Jurkat, Clone E6-1 (cell line): ENCODE measurements around the gene C8A. TPM values are rescaled to one million over a fixed set of nuclear protein-coding genes. Genes with fewer than 3 reads are reported as not detected.

Experiments
- DNase-seq: peaks from one replicate; pipeline ENCODE4 v3.0.0-alpha.2; 2011; ENCODE audit warnings: low read depth, low spot score
- H3K4me3 ChIP-seq: 2 replicates; pipeline ENCODE4 v1.5.1; 2011; ENCODE audit warnings: mild to moderate bottlenecking, low read length, control low read depth, moderate library complexity
- polyA plus RNA-seq: library from polyadenylated mRNA; unstranded; fragments of >200 nt; gene quantifications from one replicate; pipeline ENCODE4 v1.2.1, GENCODE V29; 2012; ENCODE audit warnings: missing spikeins; ENCODE audit not compliant: insufficient read length, insufficient read depth

The C8A gene
- polyA plus RNA-seq, result not detected

DNA sequence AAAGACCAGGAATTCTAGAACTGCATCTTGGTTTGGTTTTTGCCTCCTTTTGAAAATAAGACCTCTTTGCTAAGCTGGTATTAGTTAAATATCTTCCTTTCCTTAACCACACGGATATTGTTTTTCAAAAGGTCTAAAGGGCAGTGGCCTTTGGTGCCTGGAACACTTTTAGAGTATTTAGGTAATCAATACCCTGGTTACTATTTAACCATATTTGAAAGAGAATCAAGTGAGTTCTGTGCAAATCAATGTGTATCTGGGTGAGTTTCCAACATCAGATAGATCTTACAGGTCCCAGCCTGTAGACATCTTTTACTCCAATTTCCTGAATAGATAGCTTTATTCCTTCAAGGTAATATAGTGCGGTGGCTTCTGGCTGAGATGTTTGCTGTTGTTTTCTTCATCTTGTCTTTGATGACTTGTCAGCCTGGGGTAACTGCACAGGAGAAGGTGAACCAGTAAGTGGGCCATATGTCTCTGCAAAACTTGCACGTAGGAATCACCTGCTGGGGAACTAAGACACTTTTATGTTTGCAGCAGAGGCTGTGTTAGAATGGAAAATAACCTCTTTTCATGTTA is at the start of gene C8A:
Gene C8A (plus strand): TSS at position 277 of the 579 bp plus-strand sequence. CDS start 105 bp downstream, at position 382.
- DNase-seq, result no peak
- H3K4me3 ChIP-seq, result no peak within 1 kb of the TSS

- DNase-seq, result no peak
- H3K4me3 ChIP-seq, result no peak overlapping the region
Observed at GRCh38 chr1:56806804-56807203, 47.8 kb upstream of the C8A start.

DNA sequence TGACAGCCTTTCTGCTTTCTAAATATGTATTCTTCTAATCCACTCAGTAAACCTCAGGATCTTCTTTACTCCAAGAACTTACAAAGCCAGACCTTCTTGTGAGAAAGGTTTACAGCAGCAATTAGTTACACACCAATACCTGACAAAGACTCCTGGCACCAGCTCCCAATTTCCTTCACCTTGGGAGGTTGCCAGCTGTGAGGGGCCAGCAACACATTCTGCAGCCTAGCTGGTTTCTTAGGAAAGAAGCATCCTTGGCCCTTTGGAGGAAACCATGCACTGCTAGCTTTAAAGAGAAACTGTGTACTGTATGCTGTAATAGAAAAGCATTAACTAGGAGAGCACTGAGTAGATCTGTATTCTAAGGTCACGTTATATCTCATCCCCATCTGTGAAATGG is 46.2 kb upstream of the C8A start:
- no peak overlapping the region for H3K4me3 ChIP-seq
- no peak for DNase-seq

- DNase-seq, result no peak
- H3K4me3 ChIP-seq, result no peak overlapping the region
Observed at GRCh38 chr1:56811331-56811730, 43.3 kb upstream of the C8A start.

DNA sequence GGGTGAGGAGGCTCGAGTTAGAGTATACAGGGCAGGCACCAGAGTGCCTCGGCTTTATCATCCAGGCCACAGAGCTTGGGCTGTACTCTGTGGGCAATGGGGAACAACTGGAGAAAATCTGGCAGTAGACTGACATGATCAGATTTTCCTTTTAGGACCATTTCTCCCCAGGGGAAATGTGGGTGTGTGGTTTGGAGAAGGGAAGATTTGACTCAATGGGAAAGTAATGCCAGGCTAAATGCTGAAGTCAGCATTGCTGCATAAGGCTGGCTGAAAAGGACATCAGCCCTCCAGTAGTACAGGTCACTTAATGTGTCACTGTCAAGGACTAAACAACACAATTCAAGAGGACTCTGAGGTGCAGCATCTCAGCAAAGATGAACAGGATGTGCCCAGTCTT is 40.4 kb upstream of the C8A start:
- H3K4me3 ChIP-seq, result no peak overlapping the region
- no peak for DNase-seq

DNA sequence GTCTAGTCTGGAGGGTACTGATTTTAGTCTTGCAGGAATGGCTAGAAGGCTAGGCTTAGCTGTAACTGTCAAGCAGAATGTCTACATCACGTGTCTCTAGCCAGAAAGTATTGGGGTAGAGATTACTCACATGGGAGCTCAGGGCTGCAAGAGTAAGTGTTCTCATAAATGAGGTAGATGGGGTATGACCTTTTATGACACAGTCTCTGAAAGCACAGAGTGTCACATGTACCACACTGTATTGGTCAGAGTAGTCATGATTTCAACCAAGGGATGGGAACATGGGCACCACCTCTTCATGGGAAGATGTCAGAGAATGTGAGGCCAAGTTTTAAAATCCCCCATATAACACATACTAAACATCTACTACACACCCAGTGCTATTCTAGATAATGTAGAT is 38.3 kb upstream of the C8A start:
- no peak overlapping the region for H3K4me3 ChIP-seq
- DNase-seq, result no peak

DNA sequence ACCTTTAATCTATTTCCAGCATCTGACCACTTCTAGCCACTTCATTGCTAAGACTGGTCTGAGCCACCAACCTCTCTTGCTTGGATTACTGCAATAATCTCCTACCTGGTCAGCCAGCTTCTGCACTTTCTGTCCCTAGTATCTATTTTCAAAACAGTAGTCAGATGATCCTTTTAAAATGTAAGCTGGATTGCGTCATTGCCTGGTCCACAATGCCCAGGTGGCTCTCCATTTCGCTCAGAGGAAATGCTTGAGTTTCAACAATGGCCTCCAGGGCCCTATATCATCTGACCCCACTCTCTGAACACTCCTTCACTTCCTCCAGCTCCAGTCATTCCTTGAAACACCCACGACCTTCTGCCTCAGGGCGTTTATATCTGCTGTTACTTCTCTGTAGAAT is 37.7 kb upstream of the C8A start:
- no peak overlapping the region for H3K4me3 ChIP-seq
- DNase-seq, result no peak

- no peak for DNase-seq
- no peak overlapping the region for H3K4me3 ChIP-seq
Observed at GRCh38 chr1:56817716-56818463, 36.7 kb upstream of the C8A start.

DNA sequence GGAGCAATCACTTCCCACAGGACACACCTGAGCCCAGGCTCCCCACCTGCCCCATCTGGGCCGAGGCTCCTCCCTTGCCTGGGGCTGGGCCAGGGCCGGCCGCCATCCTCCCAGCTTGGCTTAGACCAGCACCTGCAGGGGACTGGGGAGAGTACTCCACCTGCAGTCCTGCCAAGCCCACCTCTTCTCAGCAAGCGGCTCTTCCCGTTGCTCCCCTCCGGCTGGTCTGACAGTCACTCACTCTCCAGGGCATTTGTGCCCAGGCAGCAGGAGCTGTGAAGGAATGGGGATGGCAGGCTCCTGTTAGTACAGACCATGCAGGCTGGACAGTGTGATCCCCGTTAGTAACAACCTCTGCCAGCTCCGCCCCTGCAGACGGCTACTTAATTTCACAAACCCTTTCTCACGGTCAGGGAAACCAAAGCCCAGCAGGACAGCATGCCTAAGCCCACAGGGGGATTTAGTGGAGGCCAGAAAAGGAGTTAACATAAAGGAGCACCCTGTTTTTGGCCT is 35.2 kb upstream of the C8A start, which contains the start of gene FYB2:
Gene FYB2 (minus strand): TSS at position 18 of the 513 bp plus-strand sequence. CDS start 114 bp downstream, outside the sequence.
- DNase-seq, result no peak
- no peak within 1 kb of the TSS for H3K4me3 ChIP-seq

DNA sequence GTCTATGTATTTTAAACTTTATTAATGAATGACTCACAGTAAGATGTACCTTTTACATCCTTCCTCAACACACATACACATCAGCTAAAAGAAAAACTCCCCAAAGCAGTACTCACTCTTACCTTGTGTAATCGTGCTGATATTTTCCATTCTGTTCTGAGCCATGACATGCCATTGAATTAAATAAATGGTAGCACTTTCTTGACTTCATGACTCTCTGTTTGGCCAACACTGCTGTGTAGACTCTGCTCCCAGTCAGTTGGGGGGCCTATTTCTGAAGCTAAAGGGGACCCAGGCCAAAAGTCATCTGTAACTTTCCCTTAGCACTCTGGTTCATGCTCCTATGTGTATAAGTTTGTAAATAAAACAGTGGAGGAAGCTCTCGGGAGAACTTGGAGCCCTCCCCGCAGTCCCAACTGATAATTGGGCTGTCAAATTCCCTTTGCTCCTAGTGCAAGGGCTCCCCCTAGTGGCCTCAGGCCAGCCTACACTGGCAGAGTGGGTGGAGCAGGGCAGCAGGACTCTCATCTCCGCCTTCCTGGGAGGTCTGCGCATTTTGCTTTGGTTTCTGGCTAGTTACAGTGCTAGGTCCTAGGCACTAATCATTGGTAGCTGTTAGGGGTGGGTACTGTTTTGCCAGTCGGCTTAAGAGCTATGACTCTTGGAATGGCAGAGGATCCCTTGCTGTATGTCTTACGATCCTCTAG is 33.7 kb upstream of the C8A start:
- H3K4me3 ChIP-seq, result no peak overlapping the region
- DNase-seq, result peak; percentile 45

DNA sequence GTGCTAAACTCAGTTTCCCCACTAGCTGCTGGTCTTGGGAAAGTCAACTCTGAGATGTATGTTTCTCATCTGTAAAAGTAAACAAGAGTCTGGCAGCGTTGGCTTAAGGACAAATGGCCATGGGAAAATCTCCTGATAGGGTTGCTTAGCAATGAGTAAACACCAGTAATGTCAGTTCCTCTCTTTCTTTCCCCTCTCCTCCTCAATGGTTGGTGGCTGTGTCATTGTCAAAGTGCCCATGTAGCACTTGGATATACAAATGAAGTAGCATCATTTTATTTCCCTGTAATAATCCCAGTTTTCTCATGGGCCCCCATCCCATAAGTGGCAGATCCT is 33.2 kb upstream of the C8A start:
- H3K4me3 ChIP-seq, result no peak overlapping the region
- no peak for DNase-seq

DNA sequence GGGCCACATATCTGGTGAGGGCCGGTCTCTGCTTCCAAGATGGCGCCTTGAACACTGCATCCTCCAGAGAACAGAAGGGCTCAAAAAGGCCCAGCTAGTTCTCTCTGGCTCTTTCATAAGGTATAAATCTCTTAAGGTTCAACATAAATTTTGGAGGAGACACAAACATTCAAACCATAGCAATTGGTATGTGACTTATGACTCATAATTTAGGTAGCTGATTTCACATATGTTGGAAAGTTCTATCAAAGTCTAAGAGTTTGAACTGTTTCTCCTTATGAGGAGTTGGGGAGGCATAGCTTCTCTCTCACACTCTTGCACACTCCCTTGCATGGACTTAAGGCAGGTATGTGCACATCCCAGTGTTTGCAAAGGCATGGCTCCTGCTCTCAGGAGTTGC is 30.3 kb upstream of the C8A start:
- DNase-seq, result no peak
- no peak overlapping the region for H3K4me3 ChIP-seq

DNA sequence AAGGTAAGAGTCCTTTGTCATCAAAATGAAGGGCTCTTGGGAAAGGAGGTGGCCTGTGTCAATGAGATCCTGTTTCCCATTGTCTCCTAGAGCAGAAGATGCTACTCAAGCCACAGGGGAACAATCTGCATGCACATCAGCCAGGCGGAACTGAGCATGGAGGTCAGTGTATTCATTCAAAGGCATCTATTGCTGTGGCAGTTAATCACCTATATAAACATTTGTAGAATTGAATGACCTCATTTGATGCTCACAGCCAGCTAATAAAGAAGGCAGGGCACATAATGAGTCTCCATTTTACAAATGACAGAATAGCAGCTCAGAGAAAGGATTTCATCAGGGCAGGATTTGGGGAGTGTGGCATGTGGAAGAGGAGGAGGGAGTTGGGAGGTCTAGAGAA is 29.7 kb upstream of the C8A start:
- DNase-seq, result no peak
- H3K4me3 ChIP-seq, result no peak overlapping the region

- no peak overlapping the region for H3K4me3 ChIP-seq
- DNase-seq, result no peak
Observed at GRCh38 chr1:56825436-56825835, 29.2 kb upstream of the C8A start.

DNA sequence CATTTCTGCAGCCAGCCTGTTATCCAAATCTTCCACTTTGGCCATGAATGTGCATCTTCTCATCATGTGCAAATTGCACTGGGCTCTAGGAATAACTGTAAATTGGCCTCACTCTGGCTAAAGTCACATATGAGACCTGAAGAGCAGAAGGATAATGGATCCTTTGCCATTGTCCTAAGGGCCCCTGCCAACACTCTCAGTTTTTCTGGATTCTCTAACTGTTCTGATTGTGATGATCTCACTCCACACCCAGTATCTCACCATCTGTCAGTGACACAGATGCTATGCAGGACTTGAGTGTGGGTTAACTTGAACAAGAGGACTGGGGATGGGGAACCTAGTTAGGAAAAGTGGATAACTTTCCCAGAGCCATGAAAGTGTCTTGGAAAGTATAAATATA is 26.9 kb upstream of the C8A start:
- no peak for DNase-seq
- no peak overlapping the region for H3K4me3 ChIP-seq

DNA sequence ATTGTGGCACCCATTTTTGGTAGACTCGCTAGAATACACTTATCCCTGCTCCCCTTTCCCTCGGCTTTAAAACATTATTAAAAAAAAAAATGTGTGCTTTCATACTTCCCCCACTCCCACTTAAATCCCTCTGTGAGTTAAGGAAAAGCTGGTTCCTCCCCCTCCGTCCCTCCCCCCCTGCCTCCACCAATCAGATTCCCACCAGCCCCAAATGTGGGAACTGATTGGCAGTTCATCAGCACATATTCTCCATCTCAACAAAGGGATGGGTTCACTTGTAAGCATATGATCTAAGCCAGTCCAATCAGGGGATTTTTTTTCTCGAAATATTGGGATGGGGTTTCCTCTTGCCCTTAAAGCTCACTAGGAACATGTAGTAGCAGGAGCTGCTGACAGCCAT is 24.5 kb upstream of the C8A start:
- H3K4me3 ChIP-seq, result no peak overlapping the region
- DNase-seq, result no peak

DNA sequence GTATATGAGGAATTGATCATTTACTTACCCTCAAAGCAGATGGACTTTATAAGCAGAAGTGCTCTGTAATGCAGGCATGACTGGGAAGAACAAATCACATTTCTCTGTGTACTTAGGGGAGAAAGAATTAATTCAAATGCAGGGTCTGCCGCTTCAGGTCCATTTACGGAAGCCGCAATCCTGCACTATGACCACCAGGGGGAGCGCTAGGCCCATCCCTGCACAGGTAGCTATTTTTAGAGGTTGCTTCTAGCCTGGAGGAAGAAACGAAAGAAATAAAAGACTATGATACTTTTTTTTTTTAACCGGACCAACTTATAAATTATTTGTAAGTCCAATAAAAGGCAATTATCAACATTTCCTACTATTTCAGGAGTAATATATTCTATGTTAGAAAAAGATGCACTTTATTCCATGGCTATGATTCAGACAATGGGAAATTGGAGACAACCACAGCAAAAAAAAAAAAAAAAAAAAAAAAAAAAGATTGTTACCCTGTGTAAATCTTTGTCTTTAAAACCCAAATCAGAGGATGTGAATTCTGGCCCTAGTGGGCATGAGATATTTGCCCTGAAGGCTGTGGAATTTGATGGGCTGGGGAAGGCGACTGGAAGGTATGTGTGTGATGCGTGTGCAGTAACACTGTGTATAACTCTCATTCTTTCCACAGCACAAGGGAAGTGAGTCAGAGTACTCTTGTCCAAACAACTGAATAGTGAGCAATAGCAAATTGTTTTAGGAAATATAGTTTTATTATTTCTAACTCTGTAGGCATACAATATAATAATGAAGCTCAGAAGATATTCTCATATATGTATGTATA is 22.5 kb upstream of the C8A start:
- peak; percentile 62 for DNase-seq
- H3K4me3 ChIP-seq, result no peak overlapping the region

GRCh38 chr1:56833088-56833487 is 21.5 kb upstream of the C8A start:
- H3K4me3 ChIP-seq, result no peak overlapping the region
- no peak for DNase-seq

DNA sequence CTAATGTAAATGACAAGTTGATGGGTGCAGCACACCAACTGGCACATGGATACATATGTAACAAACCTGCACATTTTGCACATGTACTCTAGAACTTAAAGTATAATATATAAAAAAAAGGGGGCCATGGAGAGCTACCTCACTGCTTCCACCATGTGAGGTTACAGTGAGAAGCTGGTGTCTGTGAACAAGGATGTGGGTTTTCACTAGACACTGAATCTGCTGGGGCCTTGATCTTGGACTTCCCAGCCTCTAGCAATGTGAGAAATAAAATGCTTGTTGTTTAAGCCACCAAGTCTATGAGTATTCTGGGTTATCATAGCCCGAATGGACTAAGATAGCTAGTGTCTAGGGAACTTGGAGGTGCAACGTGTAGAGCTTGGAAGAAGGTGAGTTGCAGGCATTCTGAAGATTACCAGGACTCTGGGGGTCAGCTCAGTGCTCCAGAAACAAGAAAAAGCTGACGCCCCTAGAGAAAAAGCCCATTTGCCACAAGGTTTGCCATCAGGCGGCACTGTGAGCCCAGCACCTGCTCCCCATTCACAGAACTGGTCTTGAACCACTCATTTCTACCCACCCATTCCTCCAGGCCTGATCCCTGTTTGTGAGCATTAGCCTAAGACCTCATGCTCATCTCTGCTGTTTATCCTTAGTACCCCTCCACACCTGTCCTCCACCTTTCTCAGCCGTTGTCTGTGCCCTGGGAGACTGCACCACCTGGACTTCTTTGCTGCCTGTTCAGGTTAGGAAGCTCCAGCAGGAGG is 20.3 kb upstream of the C8A start:
- H3K4me3 ChIP-seq, result no peak overlapping the region
- peak; percentile 21 for DNase-seq
